B cell (primary cell): ENCODE results near the gene MDH2.

Experiments used
- CTCF ChIP-seq: fragments of 200-600 bp; IDR thresholded peaks from one replicate; pipeline ENCODE4 v1.8.0; 2022; ENCODE audit warnings: antibody characterized with exemption, mild to moderate bottlenecking
- EZH2 ChIP-seq: IDR thresholded peaks from 2 replicates; pipeline ENCODE4 v1.6.1; 2012; ENCODE audit warnings: borderline replicate concordance, low read depth, mild to moderate bottlenecking, moderate library complexity, low read length; ENCODE audit not compliant: insufficient read depth, poor library complexity, severe bottlenecking

- TF ChIP-seq CTCF (no peak), EZH2 (no peak)
These were observed 38.2 kb downstream of the MDH2 start for GRCh38 chr7:76086070-76086469.
